Measurements from ENCODE around the gene APPBP2. TPM values are rescaled to one million over a fixed set of nuclear protein-coding genes. Genes with fewer than 3 reads are reported as not detected.

APPBP2 gene
- total RNA-seq (10 to 100 TPM; 28.4 to 49.8 (median 41.4) TPM), polyA plus RNA-seq (1 to 10 TPM; 4.1 to 7.1 (median 5.2) TPM)
- long read RNA-seq, donor 1, full-length matches to known transcripts: 6 of 6 reads
- long read RNA-seq, donor 1, partial matches to known transcripts: 0 of 6 reads
- long read RNA-seq, donor 1, other reads (novel, unspliced or antisense): 0 of 6 reads
- long read RNA-seq, donor 2, full-length matches to known transcripts: 4 of 4 reads
- long read RNA-seq, donor 2, partial matches to known transcripts: 0 of 4 reads
- long read RNA-seq, donor 2, other reads (novel, unspliced or antisense): 0 of 4 reads

DNA sequence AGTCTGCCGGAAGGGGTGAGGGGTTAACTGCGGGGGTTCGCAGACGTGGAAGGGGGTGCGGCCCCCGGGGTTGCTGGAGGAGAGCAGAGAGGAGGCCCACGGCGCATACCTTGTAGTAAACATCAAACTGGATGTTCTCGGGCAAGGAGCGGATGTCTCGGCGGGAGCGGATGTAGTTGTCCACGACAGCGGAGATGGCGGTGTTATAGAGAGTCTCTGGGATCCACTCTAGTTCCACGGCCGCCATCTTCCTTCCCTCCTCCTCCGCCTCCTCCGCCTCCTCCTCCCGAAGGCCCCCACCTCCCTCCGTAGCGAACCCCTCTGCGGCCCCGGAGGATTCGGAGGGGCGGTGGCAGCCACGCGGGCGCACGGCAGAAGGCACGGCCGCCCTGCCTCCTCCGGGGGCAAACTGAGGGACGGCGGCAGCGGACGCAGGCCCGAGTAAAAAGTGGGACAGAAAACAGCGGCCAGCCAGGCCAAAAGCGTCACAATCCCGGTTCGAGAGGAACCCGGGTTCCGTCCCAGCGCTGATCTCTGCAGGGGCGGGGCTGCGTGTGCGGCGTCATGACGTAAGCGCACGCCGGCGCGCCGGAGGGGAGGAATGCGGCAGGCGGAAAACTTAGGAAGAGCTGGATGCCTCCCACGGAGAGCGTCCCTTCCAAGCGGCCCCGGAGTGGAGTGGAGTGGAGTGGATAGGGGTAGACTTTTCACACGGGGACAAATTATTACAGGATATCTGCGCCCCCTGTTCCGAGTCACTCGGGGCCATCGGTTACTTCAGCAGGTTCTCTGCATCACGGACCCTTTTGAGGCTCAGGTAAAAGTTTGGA lies at the start of gene APPBP2:
Gene APPBP2, minus strand, starts transcription at position 558 of the 830 bp plus-strand sequence. Its CDS starts 311 bp downstream, at position 247.
- no peaks in the 10 kb centered on the region for H3K27me3 ChIP-seq (replicated peaks in 1 of 7)
- intact Hi-C loops (cut with DNase I; ENCODE audit: low total_unique reads): no loop called here
- peaks cover 24 to 57% (median 51%) of the 10 kb centered on the region in 6 donors for H3K4me1 ChIP-seq
- H3K27ac ChIP-seq: peak within 1 kb of the TSS; percentile 96 to 100 (median 100)
- no peaks in the 10 kb centered on the region for H3K9me3 ChIP-seq
- H3K4me3 ChIP-seq: peak within 1 kb of the TSS; percentile 71 to 96 (median 87)
- TF ChIP-seq POLR2AphosphoS5 (IDR thresholded peaks at IDR 0.05) (peak; percentile 95 to 96 (median 96)), CTCF (IDR thresholded peaks at IDR 0.05 in 8 of 11, conservative IDR thresholded peaks at IDR 0.05 in 3 of 11) (no peak), POLR2A (IDR thresholded peaks at IDR 0.05) (peak in 1 of 3 donors; percentile 55)
- DNase-seq: peak; percentile 94
- peaks cover 0 to 5% (median under 1%) of the 10 kb centered on the region in 6 donors for H3K36me3 ChIP-seq
- 0 to 1% (median 0%) methylated on average over 46 to 68 of the region's 69 CpGs for WGBS, 5 donors

GRCh38 chr17:60573236-60574051 lies 47.4 kb upstream of the APPBP2 start:
- TF ChIP-seq CTCF (IDR thresholded peaks at IDR 0.05 in 8 of 11, conservative IDR thresholded peaks at IDR 0.05 in 3 of 11) (no peak), POLR2AphosphoS5 (IDR thresholded peaks at IDR 0.05) (no peak), POLR2A (IDR thresholded peaks at IDR 0.05) (no peak)
- 50 to 66% (median 58%) methylated on average over 2 of the region's 2 CpGs for WGBS, 5 donors
- Histone ChIP-seq H3K4me3 (no peak overlapping the region), H3K27ac (peak overlapping the region in 5 of 8 donors; percentile 22 to 50 (median 32)), H3K9me3 (no peaks in the 10 kb centered on the region), H3K27me3 (replicated peaks in 1 of 7) (peaks cover 0 to 4% (median 0%) of the 10 kb centered on the region in 7 donors), H3K4me1 (peaks cover 0 to 58% (median 22%) of the 10 kb centered on the region in 6 donors), H3K36me3 (no peaks in the 10 kb centered on the region)
- intact Hi-C loops (cut with DNase I; ENCODE audit: low total_unique reads): no loop called here
- DNase-seq: no peak

GRCh38 chr17:60565233-60565632 lies 39.2 kb upstream of the APPBP2 start:
- Histone ChIP-seq H3K9me3 (no peaks in the 10 kb centered on the region), H3K4me3 (no peak overlapping the region), H3K27me3 (replicated peaks in 1 of 7) (no peaks in the 10 kb centered on the region), H3K4me1 (peaks cover 0 to 8% (median 2%) of the 10 kb centered on the region in 6 donors), H3K27ac (no peak overlapping the region), H3K36me3 (no peaks in the 10 kb centered on the region)
- 90 to 94% (median 92%) methylated on average over 6 of the region's 6 CpGs for WGBS, 5 donors
- no peak for DNase-seq
- intact Hi-C loops (cut with DNase I; ENCODE audit: low total_unique reads): no loop called here
- TF ChIP-seq CTCF (IDR thresholded peaks at IDR 0.05 in 8 of 11, conservative IDR thresholded peaks at IDR 0.05 in 3 of 11) (no peak), POLR2A (IDR thresholded peaks at IDR 0.05) (no peak), POLR2AphosphoS5 (IDR thresholded peaks at IDR 0.05) (no peak)

Measured in spleen (tissue), 13 donors.